ENCODE results near the gene EXD3. TPM values are rescaled to one million over a fixed set of nuclear protein-coding genes. Genes with fewer than 3 reads are reported as not detected.

EXD3 gene
- total RNA-seq, 1 donor from 2014 or later, result 9.2 TPM

DNA sequence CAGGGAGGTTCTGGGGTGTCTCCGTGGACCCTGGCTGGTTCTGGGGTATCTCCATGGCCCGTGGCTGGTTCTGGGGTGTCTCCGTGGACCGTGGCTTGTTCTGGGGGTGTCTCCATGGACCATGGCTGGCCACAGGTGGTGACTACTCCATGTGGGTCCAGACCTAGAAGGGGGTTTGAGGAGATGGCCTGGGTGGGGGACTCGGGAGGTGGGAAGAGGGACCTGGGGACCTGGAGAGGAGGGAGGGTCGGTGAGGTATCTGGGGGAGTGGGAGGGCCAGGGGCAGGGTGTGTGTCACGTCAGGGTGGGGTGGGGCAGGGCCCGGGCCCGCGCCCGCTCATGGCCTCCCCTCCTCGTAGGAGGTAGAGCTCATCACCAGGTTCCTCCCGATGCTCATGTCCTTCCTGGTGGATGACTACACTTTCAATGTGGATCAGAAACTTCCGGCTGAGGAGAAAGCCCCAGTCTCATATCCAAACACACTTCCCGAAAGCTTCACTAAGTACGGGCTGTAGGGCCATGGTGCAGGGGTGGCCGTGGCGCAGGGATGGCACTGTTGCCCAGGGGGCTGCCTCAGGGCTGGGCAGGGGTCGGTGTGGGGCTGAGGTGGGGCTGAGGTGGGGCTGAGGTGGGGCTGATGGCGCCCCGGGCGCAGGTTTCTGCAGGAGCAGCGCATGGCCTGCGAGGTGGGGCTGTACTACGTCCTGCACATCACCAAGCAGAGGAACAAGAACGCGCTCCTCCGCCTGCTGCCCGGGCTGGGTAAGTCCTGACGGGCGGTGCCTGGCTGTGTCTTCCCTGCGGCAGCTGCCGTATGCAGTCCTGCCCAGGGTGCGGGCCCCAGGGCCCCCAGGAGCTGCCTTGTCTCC lies 156.1 kb downstream of the EXD3 start:
- DNase-seq, result no peak
- intact Hi-C loops (cut with micrococcal nuclease), result no loop called here
- TF ChIP-seq CTCF (IDR thresholded peaks at IDR 0.05; ENCODE audit: borderline replicate concordance), result no peak
- Histone ChIP-seq H3K4me1 (peaks cover 67% of the 10 kb centered on the region), H3K9me3 (replicated peaks) (no peaks in the 10 kb centered on the region), H3K4me3 (no peak overlapping the region), H3K27me3 (ENCODE audit: low read depth) (no peaks in the 10 kb centered on the region), H3K36me3 (peaks cover 62% of the 10 kb centered on the region), H3K27ac (replicated peaks) (no peak overlapping the region)

DNA sequence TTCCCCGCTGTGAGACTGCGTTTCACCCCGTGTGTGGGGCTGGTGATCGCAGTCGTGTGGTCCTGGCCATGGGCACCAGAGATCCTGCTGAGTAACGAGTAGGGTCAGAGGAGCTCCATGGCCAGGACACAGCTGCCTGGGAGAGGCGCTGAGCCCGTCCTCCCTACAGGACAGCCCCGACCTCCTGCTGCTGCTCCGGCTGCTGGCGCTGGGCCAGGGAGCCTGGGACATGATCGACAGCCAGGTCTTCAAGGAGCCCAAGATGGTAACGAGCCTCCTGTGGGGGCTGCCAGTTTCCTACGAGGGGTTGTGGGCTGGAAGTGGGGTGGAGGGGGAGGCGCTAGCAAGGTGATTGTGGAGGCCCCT lies 156.8 kb downstream of the EXD3 start:
- intact Hi-C loops (cut with micrococcal nuclease), result no loop called here
- no peak for DNase-seq
- no peaks in the 10 kb centered on the region for H3K27me3 ChIP-seq (ENCODE audit: low read depth)
- H3K27ac ChIP-seq (replicated peaks), result no peak overlapping the region
- no peak overlapping the region for H3K4me3 ChIP-seq
- H3K9me3 ChIP-seq (replicated peaks), result no peaks in the 10 kb centered on the region
- peaks cover 62% of the 10 kb centered on the region for H3K36me3 ChIP-seq
- TF ChIP-seq CTCF (IDR thresholded peaks at IDR 0.05; ENCODE audit: borderline replicate concordance), result no peak
- H3K4me1 ChIP-seq, result peaks cover 62% of the 10 kb centered on the region

- H3K36me3 ChIP-seq, result peaks cover 57% of the 10 kb centered on the region
- H3K4me1 ChIP-seq, result peaks cover 57% of the 10 kb centered on the region
- DNase-seq, result no peak
- H3K4me3 ChIP-seq, result no peak overlapping the region
- no peak overlapping the region for H3K27ac ChIP-seq (replicated peaks)
- intact Hi-C loops (cut with micrococcal nuclease), result no loop called here
- H3K27me3 ChIP-seq (ENCODE audit: low read depth), result no peaks in the 10 kb centered on the region
- no peak for TF ChIP-seq CTCF (IDR thresholded peaks at IDR 0.05; ENCODE audit: borderline replicate concordance)
- no peaks in the 10 kb centered on the region for H3K9me3 ChIP-seq (replicated peaks)
Measured at GRCh38 chr9:137265496-137266161, 157.3 kb downstream of the EXD3 start.

GRCh38 chr9:137264067-137264466 lies 158.9 kb downstream of the EXD3 start:
- DNase-seq, result no peak

GRCh38 chr9:137263506-137263905 lies 159.5 kb downstream of the EXD3 start:
- TF ChIP-seq CTCF (IDR thresholded peaks at IDR 0.05; ENCODE audit: borderline replicate concordance), result no peak
- intact Hi-C loops (cut with micrococcal nuclease), result no loop called here
- no peaks in the 10 kb centered on the region for H3K27me3 ChIP-seq (ENCODE audit: low read depth)
- H3K27ac ChIP-seq (replicated peaks), result no peak overlapping the region
- H3K9me3 ChIP-seq (replicated peaks), result no peaks in the 10 kb centered on the region
- peaks cover 59% of the 10 kb centered on the region for H3K36me3 ChIP-seq
- no peak for DNase-seq
- H3K4me3 ChIP-seq, result no peak overlapping the region
- peaks cover 41% of the 10 kb centered on the region for H3K4me1 ChIP-seq

More at GRCh38 chr9:137264067-137264466, 158.9 kb downstream of the EXD3 start:
- H3K27ac ChIP-seq (replicated peaks), result no peak overlapping the region
- peaks cover 43% of the 10 kb centered on the region for H3K4me1 ChIP-seq
- intact Hi-C loops (cut with micrococcal nuclease), result no loop called here
- no peak for TF ChIP-seq CTCF (IDR thresholded peaks at IDR 0.05; ENCODE audit: borderline replicate concordance)
- H3K27me3 ChIP-seq (ENCODE audit: low read depth), result no peaks in the 10 kb centered on the region
- no peaks in the 10 kb centered on the region for H3K9me3 ChIP-seq (replicated peaks)
- H3K4me3 ChIP-seq, result no peak overlapping the region
- peaks cover 54% of the 10 kb centered on the region for H3K36me3 ChIP-seq

Data from left ventricle myocardium inferior (tissue), 1 donor.